ENCODE data around the gene MYH14. TPM values are rescaled to one million over a fixed set of nuclear protein-coding genes. Genes with fewer than 3 reads are reported as not detected.

Gene MYH14
- total and polyA plus RNA-seq, 2 of the 8 experiments (the other 6 are each of a cell fraction or from before 2014, with no cell fraction given), result 17.3 to 28.6 TPM

GRCh38 chr19:50206191-50206590 lies 2.8 kb downstream of the MYH14 start (continued):
- TF ChIP-seq CHD7 (IDR thresholded peaks at IDR 0.05; ENCODE audit: insufficient replicate concordance, low read length) (no peak), KDM1A (IDR thresholded peaks at IDR 0.05; ENCODE audit: borderline replicate concordance, low read length) (no peak), TEAD4 (IDR thresholded peaks at IDR 0.05; ENCODE audit: low read depth, low read length) (no peak), EGR1 (IDR thresholded peaks at IDR 0.05; ENCODE audit: borderline replicate concordance, low read depth, low read length) (no peak), POU5F1 (IDR thresholded peaks at IDR 0.05; ENCODE audit: low read depth, low read length) (no peak), E2F6 (IDR thresholded peaks at IDR 0.05) (no peak), JUND (IDR thresholded peaks at IDR 0.05; ENCODE audit: low read length) (no peak), SIRT6 (IDR thresholded peaks at IDR 0.05; ENCODE audit: low read length) (no peak), CREB1 (IDR thresholded peaks at IDR 0.05) (no peak), YY1 (IDR thresholded peaks at IDR 0.05; ENCODE audit: low read depth, low read length) (no peak), CHD1 (IDR thresholded peaks at IDR 0.05; ENCODE audit: low read depth, low read length) (no peak), ZNF274 (IDR thresholded peaks at IDR 0.05; ENCODE audit: borderline replicate concordance, extremely low read depth, low read length) (no peak), MAFK (IDR thresholded peaks at IDR 0.05; ENCODE audit: low read depth, low read length) (no peak)
